CD4-positive, alpha-beta memory T cell (primary cell): ENCODE measurements around the gene MALRD1. TPM values are rescaled to one million over a fixed set of nuclear protein-coding genes. Genes with fewer than 3 reads are reported as not detected.

ENCODE experiments used
- CTCF ChIA-PET: fragments of 350-600 bp; sonication (Branson Sonifier 250); formaldehyde crosslinking; loops from one replicate; lab custom pipeline; 2021; ENCODE audit warnings: inconsistent platforms; ENCODE audit not compliant: partially characterized antibody; lab: Charles Lee
- POLR2A ChIA-PET: fragments of 350-600 bp; sonication (Branson Sonifier 250); formaldehyde crosslinking; loops from one replicate; lab custom pipeline; 2021; ENCODE audit not compliant: partially characterized antibody; lab: Charles Lee
- DNase-seq, 5 donors: peaks; one replicate each; pipeline versions ENCODE4 v3.0.0 to v3.0.0-alpha.2; 2020 to 2022; ENCODE audit warnings: mixed read lengths in 1 of 5
- H3K27ac ChIP-seq: one replicate; pipeline ENCODE4 v1.7.0; 2013; ENCODE audit warnings: low read depth, low read length
- H3K27me3 ChIP-seq: 2 replicates; pipeline ENCODE4 v1.7.0; 2013; ENCODE audit warnings: mild to moderate bottlenecking, low read length, moderate library complexity; ENCODE audit not compliant: insufficient read depth
- H3K36me3 ChIP-seq: 2 replicates; pipeline ENCODE4 v1.7.0; 2013; ENCODE audit warnings: mild to moderate bottlenecking, low read length, moderate library complexity; ENCODE audit not compliant: insufficient read depth
- H3K4me1 ChIP-seq: 2 replicates; pipeline ENCODE4 v1.7.0; 2013; ENCODE audit warnings: mild to moderate bottlenecking, low read length, moderate library complexity; ENCODE audit not compliant: insufficient read depth
- H3K4me3 ChIP-seq, 2 donors: one replicate each; pipeline ENCODE4 v1.7.0; 2013; ENCODE audit warnings: low read length in 2 of 2, mild to moderate bottlenecking in 1 of 2
- H3K9me3 ChIP-seq, 2 donors: one replicate each; pipeline ENCODE4 v1.7.0; 2013; ENCODE audit warnings: low read length in 2 of 2, control low read depth in 1 of 2; ENCODE audit not compliant: control insufficient read depth in 1 of 2
- H3K27ac Mint-ChIP-seq, 7 donors: one replicate each; pipeline ENCODE4 v1.8.0; 2020 to 2021; ENCODE audit warnings: mixed read lengths in 7 of 7, mild to moderate bottlenecking in 6 of 7, inconsistent platforms in 3 of 7, moderate library complexity in 3 of 7
- H3K27me3 Mint-ChIP-seq, 2 donors: one replicate each; pipeline ENCODE4 v1.8.0; 2020 to 2021; ENCODE audit warnings: mixed read lengths in 2 of 2
- H3K36me3 Mint-ChIP-seq, 2 donors: one replicate each; pipeline ENCODE4 v1.8.0; 2020 to 2021; ENCODE audit warnings: mixed read lengths in 2 of 2, inconsistent platforms in 1 of 2, mild to moderate bottlenecking in 1 of 2
- H3K4me1 Mint-ChIP-seq, 4 donors: one replicate each; pipeline ENCODE4 v1.8.0; 2020 to 2021; ENCODE audit warnings: mixed read lengths in 4 of 4, mild to moderate bottlenecking in 1 of 4
- H3K4me3 Mint-ChIP-seq, 8 donors: one replicate each; pipeline ENCODE4 v1.8.0; 2020 to 2021; ENCODE audit warnings: mixed read lengths in 8 of 8, mild to moderate bottlenecking in 7 of 8, moderate library complexity in 6 of 8, inconsistent platforms in 3 of 8
- H3K9me3 Mint-ChIP-seq, 8 donors: one replicate each; pipeline ENCODE4 v1.8.0; 2020 to 2021; ENCODE audit warnings: mixed read lengths in 8 of 8, mild to moderate bottlenecking in 5 of 8, inconsistent platforms in 3 of 8, moderate library complexity in 1 of 8
- intact Hi-C: fragments of 100-400 bp; cut with micrococcal nuclease; formaldehyde crosslinking; loops from one replicate; pipeline ENCODE4 v1.15.1; 2023
- polyA plus RNA-seq, 2 donors: library from polyadenylated mRNA; unstranded; fragments of 300-500 nt; fragmentation: Illumina TruSeq; gene quantifications; one replicate each; pipeline ENCODE4 v1.2.3, GENCODE V29; 2021
- total RNA-seq, 2 experiments: library from RNA; stranded (reverse); gene quantifications; one replicate each; pipeline ENCODE4 v1.2.3, GENCODE V29; 2021

MALRD1 gene
- total and polyA plus RNA-seq, 4 experiments from 2014 or later, result not detected

GRCh38 chr10:19592276-19592675 is 543.7 kb downstream of the MALRD1 start:
- no peak for DNase-seq
- H3K27ac Mint-ChIP-seq, result no peak overlapping the region
- CTCF ChIA-PET, result interaction anchor here (0.6 kb wide), 1 partner anchor 1089 kb away, joined by 3 read pairs; no protein-coding TSS in a partner anchor
- H3K27me3 Mint-ChIP-seq, result no peaks in the 10 kb centered on the region
- H3K36me3 Mint-ChIP-seq, result peaks cover 0 to under 1% of the 10 kb centered on the region in 2 donors
- H3K9me3 Mint-ChIP-seq, result peaks cover 0 to 7% (median 2%) of the 10 kb centered on the region in 8 donors
- H3K9me3 ChIP-seq, result no peaks in the 10 kb centered on the region
- no peaks in the 10 kb centered on the region for H3K27me3 ChIP-seq
- POLR2A ChIA-PET, result no interaction called here
- no peaks in the 10 kb centered on the region for H3K4me1 Mint-ChIP-seq
- no peaks in the 10 kb centered on the region for H3K36me3 ChIP-seq
- H3K4me1 ChIP-seq, result no peaks in the 10 kb centered on the region
- no peak overlapping the region for H3K4me3 ChIP-seq
- H3K4me3 Mint-ChIP-seq, result no peak overlapping the region
- intact Hi-C loops, result no loop called here
- H3K27ac ChIP-seq, result no peak overlapping the region

- Mint-ChIP-seq H3K4me1 (no peaks in the 10 kb centered on the region), H3K27ac (no peak overlapping the region), H3K36me3 (no peaks in the 10 kb centered on the region), H3K27me3 (no peaks in the 10 kb centered on the region), H3K4me3 (no peak overlapping the region), H3K9me3 (peaks cover 0 to 14% (median 2%) of the 10 kb centered on the region in 8 donors)
- no peaks in the 10 kb centered on the region for H3K9me3 ChIP-seq
- H3K27ac ChIP-seq, result no peak overlapping the region
- H3K4me3 ChIP-seq, result peak overlapping the region in 1 of 2 donors; percentile 19
- ChIA-PET CTCF (no interaction called here), POLR2A (no interaction called here)
- DNase-seq, result no peak
- H3K27me3 ChIP-seq, result no peaks in the 10 kb centered on the region
- intact Hi-C loops, result no loop called here
- H3K36me3 ChIP-seq, result no peaks in the 10 kb centered on the region
- H3K4me1 ChIP-seq, result no peaks in the 10 kb centered on the region
Measured at GRCh38 chr10:19595212-19595845, 546.7 kb downstream of the MALRD1 start.

- Mint-ChIP-seq H3K27ac (no peak overlapping the region), H3K9me3 (peaks cover 0 to 3% (median 0%) of the 10 kb centered on the region in 8 donors), H3K4me1 (no peaks in the 10 kb centered on the region), H3K36me3 (no peaks in the 10 kb centered on the region), H3K27me3 (no peaks in the 10 kb centered on the region), H3K4me3 (no peak overlapping the region)
- CTCF ChIA-PET, result no interaction called here
- POLR2A ChIA-PET, result no interaction called here
- no peak overlapping the region for H3K4me3 ChIP-seq
- no peaks in the 10 kb centered on the region for H3K9me3 ChIP-seq
- H3K27ac ChIP-seq, result no peak overlapping the region
- H3K36me3 ChIP-seq, result no peaks in the 10 kb centered on the region
- intact Hi-C loops, result no loop called here
- DNase-seq, result no peak
- no peaks in the 10 kb centered on the region for H3K27me3 ChIP-seq
- no peaks in the 10 kb centered on the region for H3K4me1 ChIP-seq
Measured at GRCh38 chr10:19605806-19606205, 557.2 kb downstream of the MALRD1 start.

GRCh38 chr10:19606968-19607367 is 558.4 kb downstream of the MALRD1 start:
- Histone ChIP-seq H3K4me3 (no peak overlapping the region), H3K9me3 (no peaks in the 10 kb centered on the region), H3K36me3 (no peaks in the 10 kb centered on the region), H3K27me3 (no peaks in the 10 kb centered on the region), H3K27ac (no peak overlapping the region), H3K4me1 (no peaks in the 10 kb centered on the region)
- CTCF ChIA-PET, result no interaction called here
- H3K9me3 Mint-ChIP-seq, result peaks cover 0 to 4% (median 1%) of the 10 kb centered on the region in 8 donors
- DNase-seq, result no peak
- no peaks in the 10 kb centered on the region for H3K4me1 Mint-ChIP-seq
- intact Hi-C loops, result no loop called here
- no peak overlapping the region for H3K27ac Mint-ChIP-seq
- POLR2A ChIA-PET, result no interaction called here
- no peak overlapping the region for H3K4me3 Mint-ChIP-seq
- no peaks in the 10 kb centered on the region for H3K27me3 Mint-ChIP-seq
- H3K36me3 Mint-ChIP-seq, result no peaks in the 10 kb centered on the region

- Mint-ChIP-seq H3K4me1 (no peaks in the 10 kb centered on the region), H3K27me3 (no peaks in the 10 kb centered on the region), H3K27ac (no peak overlapping the region), H3K9me3 (peaks cover 0 to 6% (median 3%) of the 10 kb centered on the region in 8 donors), H3K36me3 (no peaks in the 10 kb centered on the region), H3K4me3 (no peak overlapping the region)
- Histone ChIP-seq H3K4me1 (no peaks in the 10 kb centered on the region), H3K9me3 (no peaks in the 10 kb centered on the region), H3K36me3 (no peaks in the 10 kb centered on the region), H3K4me3 (no peak overlapping the region), H3K27me3 (no peaks in the 10 kb centered on the region), H3K27ac (no peak overlapping the region)
- DNase-seq, result no peak
- ChIA-PET CTCF (no interaction called here), POLR2A (no interaction called here)
- intact Hi-C loops, result no loop called here
Measured at GRCh38 chr10:19611775-19612174, 563.2 kb downstream of the MALRD1 start.

GRCh38 chr10:19616966-19617365 is 568.4 kb downstream of the MALRD1 start:
- Histone ChIP-seq H3K4me1 (no peaks in the 10 kb centered on the region), H3K27me3 (no peaks in the 10 kb centered on the region), H3K27ac (no peak overlapping the region), H3K4me3 (no peak overlapping the region), H3K36me3 (no peaks in the 10 kb centered on the region), H3K9me3 (no peaks in the 10 kb centered on the region)
- Mint-ChIP-seq H3K4me3 (no peak overlapping the region), H3K9me3 (peaks cover 0 to 6% (median 3%) of the 10 kb centered on the region in 8 donors), H3K27ac (no peak overlapping the region), H3K4me1 (no peaks in the 10 kb centered on the region), H3K27me3 (no peaks in the 10 kb centered on the region), H3K36me3 (no peaks in the 10 kb centered on the region)
- intact Hi-C loops, result no loop called here
- DNase-seq, result no peak
- ChIA-PET CTCF (no interaction called here), POLR2A (no interaction called here)

GRCh38 chr10:19620811-19621210 is 572.2 kb downstream of the MALRD1 start:
- intact Hi-C loops, result no loop called here
- no peaks in the 10 kb centered on the region for H3K36me3 Mint-ChIP-seq
- ChIA-PET CTCF (no interaction called here), POLR2A (no interaction called here)
- H3K4me1 Mint-ChIP-seq, result no peaks in the 10 kb centered on the region
- Histone ChIP-seq H3K27ac (no peak overlapping the region), H3K9me3 (no peaks in the 10 kb centered on the region), H3K4me1 (no peaks in the 10 kb centered on the region), H3K27me3 (no peaks in the 10 kb centered on the region), H3K4me3 (no peak overlapping the region), H3K36me3 (no peaks in the 10 kb centered on the region)
- H3K27ac Mint-ChIP-seq, result no peak overlapping the region
- H3K9me3 Mint-ChIP-seq, result peaks cover 0 to 5% (median under 1%) of the 10 kb centered on the region in 8 donors
- DNase-seq, result no peak
- no peak overlapping the region for H3K4me3 Mint-ChIP-seq
- no peaks in the 10 kb centered on the region for H3K27me3 Mint-ChIP-seq
